ENCODE measurements around the gene EIF4E3. TPM values are rescaled to one million over a fixed set of nuclear protein-coding genes. Genes with fewer than 3 reads are reported as not detected.
A peak's percentile ranks its signal among the peaks of the same experiment; 100 is the strongest.

The EIF4E3 gene
- total RNA-seq, 2 experiments from 2014 or later, result 48.2 to 50.4 TPM

- intact Hi-C loops (cut with DNase I, micrococcal nuclease), result loop anchor here in 1 of 2 experiments (10.0 kb wide), 2 partner anchors 1133 to 1623 kb away; no protein-coding TSS in a partner anchor
- H3K27ac ChIP-seq (ENCODE audit: low read depth in 1 of 2, low read length in 2 of 2), result no peak overlapping the region
- H3K4me3 Mint-ChIP-seq, result no peak overlapping the region
- H3K4me1 ChIP-seq (ENCODE audit: insufficient read depth, low read length), result no peaks in the 10 kb centered on the region
- DNase-seq (no peak), ATAC-seq (ENCODE audit: poor library complexity) (no peak)
- no peaks in the 10 kb centered on the region for H3K9me3 Mint-ChIP-seq
- ChIA-PET CTCF (no interaction called here), POLR2A (no interaction called here)
- no peaks in the 10 kb centered on the region for H3K27me3 Mint-ChIP-seq
- H3K36me3 ChIP-seq (ENCODE audit: insufficient read depth, low read length), result peaks cover 79% of the 10 kb centered on the region
- peak overlapping the region; percentile 4 for H3K27ac Mint-ChIP-seq
- peaks cover 9% of the 10 kb centered on the region for H3K4me1 Mint-ChIP-seq (ENCODE audit: low read depth)
- H3K4me3 ChIP-seq (ENCODE audit: low read length), result no peak overlapping the region
- no peaks in the 10 kb centered on the region for H3K27me3 ChIP-seq (ENCODE audit: control insufficient read depth in 1 of 2, insufficient read depth in 2 of 2, low read length in 2 of 2)
- no peak for TF ChIP-seq CTCF (IDR thresholded peaks at IDR 0.05)
- no peaks in the 10 kb centered on the region for H3K9me3 ChIP-seq (ENCODE audit: control insufficient read depth in 1 of 2, insufficient read depth in 1 of 2, low read length in 2 of 2)
- H3K36me3 Mint-ChIP-seq (ENCODE audit: low read depth), result peaks cover 93% of the 10 kb centered on the region
Measured at GRCh38 chr3:71688121-71688520, 37.1 kb downstream of the EIF4E3 start.

- Histone ChIP-seq H3K4me1 (ENCODE audit: insufficient read depth, low read length) (no peaks in the 10 kb centered on the region), H3K4me3 (ENCODE audit: low read length) (no peak overlapping the region), H3K27ac (ENCODE audit: low read depth in 1 of 2, low read length in 2 of 2) (no peak overlapping the region), H3K27me3 (ENCODE audit: control insufficient read depth in 1 of 2, insufficient read depth in 2 of 2, low read length in 2 of 2) (no peaks in the 10 kb centered on the region), H3K36me3 (ENCODE audit: insufficient read depth, low read length) (peaks cover 82% of the 10 kb centered on the region), H3K9me3 (ENCODE audit: control insufficient read depth in 1 of 2, insufficient read depth in 1 of 2, low read length in 2 of 2) (no peaks in the 10 kb centered on the region)
- intact Hi-C loops (cut with DNase I, micrococcal nuclease), result loop anchor here in 1 of 2 experiments (10.0 kb wide), 2 partner anchors 1131 to 1621 kb away; no protein-coding TSS in a partner anchor
- H3K27ac Mint-ChIP-seq, result no peak overlapping the region
- DNase-seq (no peak), ATAC-seq (ENCODE audit: poor library complexity) (no peak)
- H3K4me1 Mint-ChIP-seq (ENCODE audit: low read depth), result peaks cover 20% of the 10 kb centered on the region
- H3K36me3 Mint-ChIP-seq (ENCODE audit: low read depth), result peaks cover 89% of the 10 kb centered on the region
- CTCF ChIA-PET, result no interaction called here
- no peak for TF ChIP-seq CTCF (IDR thresholded peaks at IDR 0.05)
- H3K27me3 Mint-ChIP-seq, result no peaks in the 10 kb centered on the region
- POLR2A ChIA-PET, result no interaction called here
- no peak overlapping the region for H3K4me3 Mint-ChIP-seq
- no peaks in the 10 kb centered on the region for H3K9me3 Mint-ChIP-seq
Measured at GRCh38 chr3:71685686-71686085, 39.5 kb downstream of the EIF4E3 start.

- H3K27me3 Mint-ChIP-seq, result no peaks in the 10 kb centered on the region
- no peaks in the 10 kb centered on the region for H3K27me3 ChIP-seq (ENCODE audit: control insufficient read depth in 1 of 2, insufficient read depth in 2 of 2, low read length in 2 of 2)
- no peak for ATAC-seq (ENCODE audit: poor library complexity)
- no peak overlapping the region for H3K27ac Mint-ChIP-seq
- intact Hi-C loops (cut with DNase I, micrococcal nuclease), result loop anchor here in 1 of 2 experiments (10.0 kb wide), 2 partner anchors 1130 to 1620 kb away; no protein-coding TSS in a partner anchor
- DNase-seq, result no peak
- H3K4me1 ChIP-seq (ENCODE audit: insufficient read depth, low read length), result no peaks in the 10 kb centered on the region
- H3K4me3 ChIP-seq (ENCODE audit: low read length), result no peak overlapping the region
- peaks cover 21% of the 10 kb centered on the region for H3K4me1 Mint-ChIP-seq (ENCODE audit: low read depth)
- POLR2A ChIA-PET, result no interaction called here
- no peak overlapping the region for H3K4me3 Mint-ChIP-seq
- peaks cover 74% of the 10 kb centered on the region for H3K36me3 ChIP-seq (ENCODE audit: insufficient read depth, low read length)
- CTCF ChIA-PET, result interaction anchor here (1.2 kb wide), 1 partner anchor 11 kb away, joined by 4 read pairs; no protein-coding TSS in a partner anchor
- no peak for TF ChIP-seq CTCF (IDR thresholded peaks at IDR 0.05)
- H3K9me3 Mint-ChIP-seq, result no peaks in the 10 kb centered on the region
- H3K27ac ChIP-seq (ENCODE audit: low read depth in 1 of 2, low read length in 2 of 2), result no peak overlapping the region
- H3K36me3 Mint-ChIP-seq (ENCODE audit: low read depth), result peaks cover 85% of the 10 kb centered on the region
- no peaks in the 10 kb centered on the region for H3K9me3 ChIP-seq (ENCODE audit: control insufficient read depth in 1 of 2, insufficient read depth in 1 of 2, low read length in 2 of 2)
Measured at GRCh38 chr3:71684757-71685386, 40.3 kb downstream of the EIF4E3 start.

All from CD4-positive, alpha-beta T cell (primary cell).